Activated CD4-positive, alpha-beta memory T cell treated with anti-CD3 and anti-CD28 coated beads for 36 hours (primary cell): Measurements from ENCODE around the gene ANK3. TPM values are rescaled to one million over a fixed set of nuclear protein-coding genes. Genes with fewer than 3 reads are reported as not detected.

Experiments
- CTCF ChIA-PET: fragments of 350-600 bp; sonication (Branson Sonifier 250); formaldehyde crosslinking; loops from one replicate; lab custom pipeline; 2021; ENCODE audit warnings: antibody characterized with exemption, inconsistent platforms; lab: Charles Lee
- POLR2A ChIA-PET: fragments of 350-600 bp; sonication (Branson Sonifier 250); formaldehyde crosslinking; loops from one replicate; lab custom pipeline; 2021; ENCODE audit warnings: antibody characterized with exemption; lab: Charles Lee
- DNase-seq: peaks from one replicate; pipeline ENCODE4 v3.0.0-alpha.2; 2020
- H3K27ac Mint-ChIP-seq: one replicate; pipeline ENCODE4 v1.8.0; 2021; ENCODE audit warnings: mixed read lengths
- H3K27me3 Mint-ChIP-seq: one replicate; pipeline ENCODE4 v1.8.0; 2021; ENCODE audit warnings: mixed read lengths
- H3K36me3 Mint-ChIP-seq: one replicate; pipeline ENCODE4 v1.8.0; 2021; ENCODE audit warnings: mixed read lengths
- H3K4me1 Mint-ChIP-seq: one replicate; pipeline ENCODE4 v1.8.0; 2021; ENCODE audit warnings: low read depth, mixed read lengths
- H3K4me3 Mint-ChIP-seq: one replicate; pipeline ENCODE4 v1.8.0; 2021; ENCODE audit warnings: mild to moderate bottlenecking, mixed read lengths
- H3K9me3 Mint-ChIP-seq: one replicate; pipeline ENCODE4 v1.8.0; 2021; ENCODE audit warnings: mixed read lengths
- intact Hi-C: fragments of 100-400 bp; cut with micrococcal nuclease; formaldehyde crosslinking; loops from one replicate; pipeline ENCODE4 v1.15.1; 2023
- total RNA-seq, 2 experiments: library from RNA; stranded (reverse); gene quantifications; one replicate each; pipeline ENCODE4 v1.2.3, GENCODE V29; 2021

Gene ANK3
- total RNA-seq, 2 experiments from 2014 or later = 18.5 to 21.2 TPM

DNA sequence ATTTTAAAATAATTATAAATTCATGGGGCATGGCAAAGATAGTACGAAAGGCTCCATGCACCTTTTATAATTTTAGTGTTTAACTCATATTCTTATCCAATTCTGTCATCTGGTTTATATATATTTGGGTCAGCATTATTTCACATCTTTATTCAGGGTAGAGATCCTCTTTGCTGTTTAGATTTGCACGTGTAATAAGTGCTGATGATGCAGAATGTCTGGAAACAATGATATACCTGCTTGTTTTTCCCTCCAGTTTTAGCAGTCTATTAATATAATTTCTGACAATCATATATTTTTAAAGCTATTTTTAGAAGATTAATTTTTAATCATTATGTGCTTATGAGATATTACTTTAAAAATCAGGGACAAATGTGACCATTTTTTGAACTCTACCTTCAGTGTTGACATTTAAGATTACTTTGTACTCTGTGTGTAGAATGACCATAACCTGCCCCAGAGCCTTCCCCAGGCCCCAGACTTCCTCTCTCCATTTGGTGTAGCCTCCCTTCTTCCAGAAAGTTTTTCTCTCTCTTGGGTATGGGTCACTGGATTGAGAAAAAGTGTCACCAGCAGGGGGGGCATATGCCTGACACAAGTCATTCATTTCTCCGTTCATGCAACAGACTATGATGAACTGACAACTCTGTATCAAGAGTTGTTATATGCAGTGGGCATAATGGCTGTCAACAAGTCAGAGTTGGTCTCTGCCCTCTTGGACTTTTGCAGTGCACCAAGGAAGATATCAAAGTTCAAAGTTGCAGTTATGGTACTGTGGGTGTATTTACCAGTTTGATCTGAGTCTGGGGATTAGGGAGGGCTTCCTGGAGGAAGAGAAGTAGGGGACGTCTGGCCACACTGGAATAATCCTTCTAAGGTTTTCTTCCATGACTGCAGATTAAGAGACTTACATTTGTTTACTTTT lies 290.7 kb downstream of the ANK3 start:
- intact Hi-C loops = loop anchor here (10.0 kb wide), 1 partner anchor 474 kb away; no protein-coding TSS in a partner anchor
- Mint-ChIP-seq H3K36me3 (no peaks in the 10 kb centered on the region), H3K4me3 (no peak overlapping the region), H3K27ac (no peak overlapping the region), H3K27me3 (no peaks in the 10 kb centered on the region), H3K4me1 (no peaks in the 10 kb centered on the region), H3K9me3 (no peaks in the 10 kb centered on the region)
- DNase-seq = no peak
- POLR2A ChIA-PET = no interaction called here
- CTCF ChIA-PET = interaction anchor here (0.7 to 1.4 kb wide), 5 partner anchors 16 to 548 kb away, joined by 3 to 4 read pairs (median 3); no protein-coding TSS in a partner anchor

- CTCF ChIA-PET = interaction anchor here (0.6 to 1.5 kb wide), 4 partner anchors 18 to 337 kb away, joined by 3 to 6 read pairs (median 4); no protein-coding TSS in a partner anchor
- no peak overlapping the region for H3K4me3 Mint-ChIP-seq
- no peaks in the 10 kb centered on the region for H3K27me3 Mint-ChIP-seq
- POLR2A ChIA-PET = no interaction called here
- no peak for DNase-seq
- no peak overlapping the region for H3K27ac Mint-ChIP-seq
- no peaks in the 10 kb centered on the region for H3K36me3 Mint-ChIP-seq
- no peaks in the 10 kb centered on the region for H3K9me3 Mint-ChIP-seq
- intact Hi-C loops = loop anchor here (10.0 kb wide), 1 partner anchor 472 kb away; no protein-coding TSS in a partner anchor
- H3K4me1 Mint-ChIP-seq = no peaks in the 10 kb centered on the region
Measured at GRCh38 chr10:60096761-60097513, 292.7 kb downstream of the ANK3 start.

DNA sequence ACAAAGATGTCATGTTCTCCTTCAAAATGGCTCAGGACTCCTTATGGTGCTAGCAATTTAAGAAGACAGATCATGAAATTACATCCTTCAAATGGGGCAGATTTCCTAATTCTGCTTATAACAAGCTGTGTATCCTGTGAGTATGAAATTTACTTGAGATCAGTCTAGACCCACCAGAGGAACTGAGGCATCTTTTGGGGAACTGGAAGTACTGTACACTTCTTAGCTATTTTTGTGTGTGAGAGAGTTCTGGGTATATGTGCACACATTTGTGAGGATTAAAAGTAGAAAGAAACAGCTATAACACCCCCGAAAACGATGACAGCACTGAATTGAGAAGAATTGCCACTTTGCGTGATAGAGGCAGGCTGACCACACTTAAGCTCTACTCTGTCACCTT lies 296.4 kb downstream of the ANK3 start:
- DNase-seq = no peak
- ChIA-PET POLR2A (no interaction called here), CTCF (interaction anchor here (1.4 kb wide), 1 partner anchor 467 kb away, joined by 3 read pairs; no protein-coding TSS in a partner anchor)
- intact Hi-C loops = loop anchor here (10.0 kb wide), 1 partner anchor 469 kb away; no protein-coding TSS in a partner anchor
- no peaks in the 10 kb centered on the region for H3K36me3 Mint-ChIP-seq
- no peak overlapping the region for H3K4me3 Mint-ChIP-seq
- no peak overlapping the region for H3K27ac Mint-ChIP-seq
- no peaks in the 10 kb centered on the region for H3K27me3 Mint-ChIP-seq
- no peaks in the 10 kb centered on the region for H3K4me1 Mint-ChIP-seq
- H3K9me3 Mint-ChIP-seq = no peaks in the 10 kb centered on the region

DNA sequence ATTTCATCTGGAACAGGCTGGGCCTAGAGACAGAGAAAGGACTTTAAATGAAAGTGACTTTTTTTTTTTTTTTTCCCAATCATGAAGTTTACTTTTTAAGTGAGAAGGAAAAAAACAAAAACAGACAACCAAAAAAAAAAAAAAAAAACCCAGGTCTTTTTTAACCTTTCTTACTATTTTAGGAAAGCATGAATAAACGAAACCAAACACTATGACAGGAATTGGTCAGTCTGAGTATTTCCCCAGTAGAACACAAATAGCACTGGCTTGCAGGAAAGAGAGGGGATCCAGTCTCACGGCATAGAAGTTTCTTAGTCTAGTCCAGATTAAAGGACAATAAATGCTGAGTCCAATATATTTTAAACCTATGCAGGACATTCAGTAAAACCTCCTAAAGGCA lies 302.8 kb downstream of the ANK3 start:
- no peak overlapping the region for H3K4me3 Mint-ChIP-seq
- no peaks in the 10 kb centered on the region for H3K27me3 Mint-ChIP-seq
- no peak for DNase-seq
- peaks cover 7% of the 10 kb centered on the region for H3K36me3 Mint-ChIP-seq
- no peaks in the 10 kb centered on the region for H3K4me1 Mint-ChIP-seq
- H3K9me3 Mint-ChIP-seq = no peaks in the 10 kb centered on the region
- intact Hi-C loops = no loop called here
- CTCF ChIA-PET = no interaction called here
- no peak overlapping the region for H3K27ac Mint-ChIP-seq
- POLR2A ChIA-PET = no interaction called here

- ChIA-PET CTCF (no interaction called here), POLR2A (no interaction called here)
- Mint-ChIP-seq H3K27ac (no peak overlapping the region), H3K4me3 (no peak overlapping the region), H3K27me3 (no peaks in the 10 kb centered on the region), H3K36me3 (peaks cover 7% of the 10 kb centered on the region), H3K9me3 (no peaks in the 10 kb centered on the region), H3K4me1 (no peaks in the 10 kb centered on the region)
- intact Hi-C loops = no loop called here
- DNase-seq = no peak
Measured at GRCh38 chr10:60086421-60086820, 303.3 kb downstream of the ANK3 start.

GRCh38 chr10:60082744-60083344 lies 306.8 kb downstream of the ANK3 start:
- no peaks in the 10 kb centered on the region for H3K27me3 Mint-ChIP-seq
- H3K4me3 Mint-ChIP-seq = no peak overlapping the region
- POLR2A ChIA-PET = no interaction called here
- CTCF ChIA-PET = no interaction called here
- H3K36me3 Mint-ChIP-seq = peaks cover 9% of the 10 kb centered on the region
- H3K9me3 Mint-ChIP-seq = no peaks in the 10 kb centered on the region
- intact Hi-C loops = no loop called here
- no peaks in the 10 kb centered on the region for H3K4me1 Mint-ChIP-seq
- no peak overlapping the region for H3K27ac Mint-ChIP-seq
- no peak for DNase-seq

- H3K27me3 Mint-ChIP-seq = no peaks in the 10 kb centered on the region
- H3K4me3 Mint-ChIP-seq = no peak overlapping the region
- no peaks in the 10 kb centered on the region for H3K9me3 Mint-ChIP-seq
- intact Hi-C loops = no loop called here
- no peaks in the 10 kb centered on the region for H3K4me1 Mint-ChIP-seq
- DNase-seq = no peak
- POLR2A ChIA-PET = no interaction called here
- H3K36me3 Mint-ChIP-seq = peaks cover 9% of the 10 kb centered on the region
- CTCF ChIA-PET = no interaction called here
- H3K27ac Mint-ChIP-seq = no peak overlapping the region
Measured at GRCh38 chr10:60082341-60082740, 307.3 kb downstream of the ANK3 start.

- intact Hi-C loops = no loop called here
- CTCF ChIA-PET = no interaction called here
- DNase-seq = no peak
- POLR2A ChIA-PET = no interaction called here
- Mint-ChIP-seq H3K9me3 (no peaks in the 10 kb centered on the region), H3K4me3 (no peak overlapping the region), H3K27me3 (no peaks in the 10 kb centered on the region), H3K36me3 (peaks cover 23% of the 10 kb centered on the region), H3K4me1 (no peaks in the 10 kb centered on the region), H3K27ac (no peak overlapping the region)
Measured at GRCh38 chr10:60073781-60074656, 315.7 kb downstream of the ANK3 start.

DNA sequence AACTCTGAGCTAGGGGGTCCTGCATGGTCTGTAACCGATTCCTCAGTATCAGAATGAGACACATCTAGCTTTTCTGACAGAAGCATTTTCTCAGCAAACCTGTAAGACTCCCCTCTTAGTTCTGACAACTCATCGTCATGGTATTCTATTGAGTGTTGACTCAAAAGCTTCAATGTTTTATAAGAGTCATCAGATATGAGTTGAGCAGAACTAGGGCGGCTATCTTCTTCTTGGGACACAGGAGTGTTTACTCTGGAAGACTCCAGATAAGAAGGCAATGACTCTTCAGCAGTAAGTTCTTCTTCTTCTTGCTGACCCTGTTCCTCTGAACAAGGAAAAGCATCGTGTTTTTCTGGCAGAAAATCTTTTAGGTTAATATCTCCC lies 316.3 kb downstream of the ANK3 start:
- CTCF ChIA-PET = no interaction called here
- H3K27me3 Mint-ChIP-seq = no peaks in the 10 kb centered on the region
- no peak overlapping the region for H3K27ac Mint-ChIP-seq
- intact Hi-C loops = no loop called here
- DNase-seq = no peak
- peaks cover 23% of the 10 kb centered on the region for H3K36me3 Mint-ChIP-seq
- no peak overlapping the region for H3K4me3 Mint-ChIP-seq
- POLR2A ChIA-PET = no interaction called here
- no peaks in the 10 kb centered on the region for H3K9me3 Mint-ChIP-seq
- H3K4me1 Mint-ChIP-seq = no peaks in the 10 kb centered on the region

GRCh38 chr10:60069311-60069710 lies 320.4 kb downstream of the ANK3 start:
- Mint-ChIP-seq H3K9me3 (no peaks in the 10 kb centered on the region), H3K36me3 (peaks cover 7% of the 10 kb centered on the region), H3K27me3 (no peaks in the 10 kb centered on the region), H3K4me3 (no peak overlapping the region), H3K4me1 (no peaks in the 10 kb centered on the region), H3K27ac (no peak overlapping the region)
- POLR2A ChIA-PET = no interaction called here
- intact Hi-C loops = no loop called here
- CTCF ChIA-PET = no interaction called here
- DNase-seq = no peak

DNA sequence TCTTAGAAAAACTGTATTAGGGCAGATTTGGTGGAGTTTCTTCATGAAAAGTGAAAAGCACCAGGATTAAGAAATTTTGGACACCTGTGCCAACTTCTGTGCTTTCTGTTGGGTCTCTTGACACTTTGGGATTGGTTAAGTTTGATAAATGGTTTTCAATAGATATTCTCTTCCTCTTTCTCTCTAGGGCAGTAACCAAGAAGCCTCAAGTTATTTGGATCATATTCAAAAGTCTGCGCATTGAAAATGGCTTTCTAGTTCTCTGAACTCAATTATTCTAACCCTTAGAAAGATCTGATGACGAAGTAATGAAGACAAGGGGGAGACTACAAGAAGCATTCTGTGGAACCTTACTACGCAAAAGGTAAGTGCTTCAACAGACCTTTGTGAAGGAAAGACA lies 339.3 kb downstream of the ANK3 start:
- DNase-seq = no peak
- no peaks in the 10 kb centered on the region for H3K4me1 Mint-ChIP-seq
- intact Hi-C loops = no loop called here
- H3K4me3 Mint-ChIP-seq = no peak overlapping the region
- ChIA-PET CTCF (no interaction called here), POLR2A (no interaction called here)
- no peaks in the 10 kb centered on the region for H3K9me3 Mint-ChIP-seq
- no peak overlapping the region for H3K27ac Mint-ChIP-seq
- peaks cover 4% of the 10 kb centered on the region for H3K36me3 Mint-ChIP-seq
- H3K27me3 Mint-ChIP-seq = no peaks in the 10 kb centered on the region
